Smooth muscle cell of bladder (primary cell): ENCODE measurements around the gene ACR. TPM values are rescaled to one million over a fixed set of nuclear protein-coding genes. Genes with fewer than 3 reads are reported as not detected.

Source experiments
- total RNA-seq: library from RNA; depleted of rRNA; stranded (reverse); fragments of >200 nt; gene quantifications from 2 replicates; pipeline ENCODE4 v1.2.3, GENCODE V29; 2014

ACR gene
- not detected in 2 replicates for total RNA-seq

GRCh38 chr22:50737728-50738648, at the start of gene ACR:
ACR (plus strand) TSS chr22:50738204; CDS start chr22:50738236, 32 bp downstream.

DNA sequence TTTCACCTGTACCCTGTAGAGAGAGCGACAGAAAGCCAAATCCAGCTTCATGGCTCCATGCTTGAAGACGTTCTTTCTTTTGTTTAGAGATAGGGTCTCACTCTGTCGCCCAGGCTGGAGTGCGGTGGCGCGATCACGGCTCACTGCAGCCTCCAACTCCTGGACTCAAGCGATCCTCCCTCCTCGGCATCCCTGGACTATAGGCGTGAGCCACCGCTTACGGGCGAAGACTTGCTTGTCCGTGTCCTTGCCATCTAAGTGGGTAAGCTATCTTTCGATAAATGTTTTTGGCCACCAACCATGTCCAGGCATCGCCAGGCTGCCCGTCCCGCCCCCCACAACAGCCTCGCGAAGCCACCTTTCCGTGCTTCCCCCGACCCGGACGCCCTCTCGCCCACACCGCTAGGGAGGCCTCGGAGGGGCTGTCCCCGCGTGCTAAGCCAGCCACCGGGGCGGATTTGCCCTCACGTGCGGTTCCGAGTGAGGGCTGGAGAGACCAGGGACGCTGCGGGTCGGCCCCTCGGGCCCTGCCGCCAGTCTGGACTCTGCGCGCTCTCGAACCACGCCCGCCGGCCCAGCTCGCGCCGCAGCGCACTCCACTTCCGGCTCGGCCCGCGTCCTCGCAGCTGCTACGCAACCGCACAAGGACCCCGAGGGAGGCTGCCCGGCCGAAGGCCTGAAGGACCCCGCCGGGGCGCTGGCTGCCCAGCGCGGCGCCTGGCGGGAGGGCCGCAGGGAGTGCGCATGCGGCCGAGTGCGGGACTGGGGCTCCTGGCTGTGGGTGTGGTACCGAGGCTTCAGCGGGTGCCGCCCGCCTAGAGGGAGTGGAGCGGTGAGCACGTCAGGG, 45.3 kb downstream of the ACR start, which contains the start of gene RABL2B:
RABL2B (minus strand) TSS at position 604 of the 847 bp plus-strand sequence. CDS start 1,342 bp downstream, outside the sequence.

Other genes with a start within 250 kb of the ACR start
- gene LMF2, start 230.5 kb upstream of the ACR start, total RNA-seq: 20.9 and 28.4 TPM in 2 replicates
- gene NCAPH2, start 230.0 kb upstream of the ACR start, total RNA-seq: 17.1 and 18.6 TPM in 2 replicates
- 0.57 and 1.6 TPM in 2 replicates for gene SCO2, start 212.6 kb upstream of the ACR start, total RNA-seq
- gene TYMP, start 208.2 kb upstream of the ACR start, total RNA-seq: 15.7 and 26.9 TPM in 2 replicates
- 0.28 TPM in 2 replicates for gene KLHDC7B, start 192.3 kb upstream of the ACR start, total RNA-seq
- gene SYCE3, start 175.3 kb upstream of the ACR start, total RNA-seq: 0.37 and 0.85 TPM in 2 replicates
- gene CPT1B, start 159.8 kb upstream of the ACR start, total RNA-seq: 1.00 and 2.3 TPM in 2 replicates
- gene CHKB, start 155.4 kb upstream of the ACR start, total RNA-seq: 16.6 and 19.3 TPM in 2 replicates
- gene MAPK8IP2, start 137.4 kb upstream of the ACR start, total RNA-seq: 0.28 TPM in 2 replicates
- 13.9 and 16.4 TPM in 2 replicates for gene ARSA, start 110.1 kb upstream of the ACR start, total RNA-seq
- 0.57 and 0.74 TPM in 2 replicates for gene SHANK3, start 65.4 kb upstream of the ACR start, total RNA-seq
- gene RABL2B, start 45.4 kb downstream of the ACR start, total RNA-seq: 5.5 and 7.5 TPM in 2 replicates